KBM-7 (cell line): ENCODE results near the gene ASB10.
A peak's percentile ranks its signal among the peaks of the same experiment; 100 is the strongest.

Experiments used
- DNase-seq: peaks from one replicate; pipeline ENCODE4 v3.0.0-alpha.2; 2015
- in situ Hi-C: fragments of 300-500 bp; cut with MboI; formaldehyde crosslinking; loops from 2 replicates; pipeline ENCODE4 v1.14.3; 2020; ENCODE audit warnings: low sequenced_read_pairs, low pct_unique_long_range_greater_than_20kb, mixed read lengths

Gene ASB10, protein sequence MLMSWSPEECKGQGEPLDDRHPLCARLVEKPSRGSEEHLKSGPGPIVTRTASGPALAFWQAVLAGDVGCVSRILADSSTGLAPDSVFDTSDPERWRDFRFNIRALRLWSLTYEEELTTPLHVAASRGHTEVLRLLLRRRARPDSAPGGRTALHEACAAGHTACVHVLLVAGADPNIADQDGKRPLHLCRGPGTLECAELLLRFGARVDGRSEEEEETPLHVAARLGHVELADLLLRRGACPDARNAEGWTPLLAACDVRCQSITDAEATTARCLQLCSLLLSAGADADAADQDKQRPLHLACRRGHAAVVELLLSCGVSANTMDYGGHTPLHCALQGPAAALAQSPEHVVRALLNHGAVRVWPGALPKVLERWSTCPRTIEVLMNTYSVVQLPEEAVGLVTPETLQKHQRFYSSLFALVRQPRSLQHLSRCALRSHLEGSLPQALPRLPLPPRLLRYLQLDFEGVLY

DNA sequence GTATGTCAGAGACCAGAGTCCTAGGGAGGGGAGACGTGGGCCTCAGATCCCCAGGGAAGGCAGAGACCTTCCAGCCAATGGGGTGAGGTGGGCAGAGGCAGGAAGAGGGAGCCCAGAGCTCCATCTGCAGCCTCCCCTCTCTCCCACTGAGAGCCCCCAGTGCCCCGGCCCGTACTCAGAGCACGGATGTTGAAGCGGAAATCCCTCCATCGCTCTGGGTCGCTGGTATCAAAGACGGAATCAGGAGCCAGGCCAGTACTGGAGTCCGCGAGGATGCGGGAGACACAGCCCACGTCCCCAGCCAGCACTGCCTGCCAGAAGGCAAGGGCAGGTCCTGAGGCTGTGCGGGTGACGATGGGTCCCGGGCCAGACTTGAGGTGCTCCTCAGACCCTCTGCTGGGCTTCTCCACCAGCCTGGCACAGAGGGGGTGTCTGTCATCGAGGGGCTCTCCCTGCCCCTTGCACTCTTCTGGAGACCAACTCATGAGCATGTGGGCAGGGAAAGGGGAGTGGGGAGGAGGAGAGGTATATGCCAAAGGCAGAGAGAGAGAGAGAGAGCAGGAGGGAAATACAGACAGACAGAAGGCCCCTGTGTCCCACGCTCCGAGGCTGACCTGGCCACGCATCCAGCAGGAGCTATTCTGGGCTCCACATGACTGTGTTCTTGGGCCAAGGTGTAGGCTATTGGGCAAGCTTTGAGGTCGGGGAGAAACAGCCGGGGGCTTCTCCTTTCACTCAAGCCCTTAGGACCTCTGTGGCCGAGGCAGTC lies at the start of gene ASB10:
Gene ASB10 (minus strand): TSS at position 611 of the 769 bp plus-strand sequence. CDS start 120 bp downstream, at position 491.
- DNase-seq: no peak
- in situ Hi-C loops: no loop called here

DNA sequence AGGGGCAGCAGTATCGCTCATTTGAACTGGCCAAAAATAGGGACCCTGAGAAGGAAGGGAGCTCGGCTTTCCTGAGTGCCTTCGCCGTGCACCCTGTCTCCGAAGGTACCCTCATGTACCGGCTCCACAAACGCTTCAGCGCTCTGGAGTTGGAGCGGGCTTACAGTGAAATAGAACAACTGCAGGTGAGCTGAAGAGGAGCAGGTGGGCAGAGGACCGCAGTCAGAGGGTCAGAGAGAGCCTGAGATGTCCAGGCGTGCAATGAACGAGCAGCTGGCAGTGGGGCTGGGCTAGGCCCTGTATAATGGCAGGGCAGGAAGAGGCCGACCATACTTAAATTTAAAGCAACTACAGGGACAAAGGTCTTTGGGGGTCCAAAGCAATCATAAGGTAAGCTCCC lies 49.4 kb upstream of the ASB10 start:
- in situ Hi-C loops: no loop called here
- DNase-seq: no peak

DNA sequence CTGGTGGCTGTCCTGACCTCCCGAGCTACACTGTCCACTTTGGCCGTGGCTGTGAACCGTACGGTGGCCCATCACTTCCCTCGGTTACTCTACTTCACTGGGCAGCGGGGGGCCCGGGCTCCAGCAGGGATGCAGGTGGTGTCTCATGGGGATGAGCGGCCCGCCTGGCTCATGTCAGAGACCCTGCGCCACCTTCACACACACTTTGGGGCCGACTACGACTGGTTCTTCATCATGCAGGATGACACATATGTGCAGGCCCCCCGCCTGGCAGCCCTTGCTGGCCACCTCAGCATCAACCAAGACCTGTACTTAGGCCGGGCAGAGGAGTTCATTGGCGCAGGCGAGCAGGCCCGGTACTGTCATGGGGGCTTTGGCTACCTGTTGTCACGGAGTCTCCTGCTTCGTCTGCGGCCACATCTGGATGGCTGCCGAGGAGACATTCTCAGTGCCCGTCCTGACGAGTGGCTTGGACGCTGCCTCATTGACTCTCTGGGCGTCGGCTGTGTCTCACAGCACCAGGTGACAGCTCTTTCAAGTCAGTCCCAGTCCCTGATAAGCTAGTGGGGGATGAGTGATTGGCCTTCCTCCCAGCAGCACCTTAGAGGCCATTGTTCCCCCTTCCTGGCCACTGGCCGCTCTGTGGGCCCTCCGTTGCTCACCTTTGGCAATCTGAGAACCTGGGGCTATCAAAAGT lies 48.2 kb upstream of the ASB10 start:
- DNase-seq: no peak
- in situ Hi-C loops: no loop called here

DNA sequence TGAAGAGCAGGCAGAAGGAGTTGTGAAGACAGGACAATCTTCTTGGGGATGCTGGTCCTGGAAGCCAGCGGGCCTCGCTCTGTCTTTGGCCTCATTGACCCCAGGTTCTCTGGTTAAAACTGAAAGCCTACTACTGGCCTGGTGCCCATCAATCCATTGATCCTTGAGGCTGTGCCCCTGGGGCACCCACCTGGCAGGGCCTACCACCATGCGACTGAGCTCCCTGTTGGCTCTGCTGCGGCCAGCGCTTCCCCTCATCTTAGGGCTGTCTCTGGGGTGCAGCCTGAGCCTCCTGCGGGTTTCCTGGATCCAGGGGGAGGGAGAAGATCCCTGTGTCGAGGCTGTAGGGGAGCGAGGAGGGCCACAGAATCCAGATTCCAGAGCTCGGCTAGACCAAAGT lies 46.8 kb upstream of the ASB10 start:
- no peak for DNase-seq
- in situ Hi-C loops: no loop called here

DNA sequence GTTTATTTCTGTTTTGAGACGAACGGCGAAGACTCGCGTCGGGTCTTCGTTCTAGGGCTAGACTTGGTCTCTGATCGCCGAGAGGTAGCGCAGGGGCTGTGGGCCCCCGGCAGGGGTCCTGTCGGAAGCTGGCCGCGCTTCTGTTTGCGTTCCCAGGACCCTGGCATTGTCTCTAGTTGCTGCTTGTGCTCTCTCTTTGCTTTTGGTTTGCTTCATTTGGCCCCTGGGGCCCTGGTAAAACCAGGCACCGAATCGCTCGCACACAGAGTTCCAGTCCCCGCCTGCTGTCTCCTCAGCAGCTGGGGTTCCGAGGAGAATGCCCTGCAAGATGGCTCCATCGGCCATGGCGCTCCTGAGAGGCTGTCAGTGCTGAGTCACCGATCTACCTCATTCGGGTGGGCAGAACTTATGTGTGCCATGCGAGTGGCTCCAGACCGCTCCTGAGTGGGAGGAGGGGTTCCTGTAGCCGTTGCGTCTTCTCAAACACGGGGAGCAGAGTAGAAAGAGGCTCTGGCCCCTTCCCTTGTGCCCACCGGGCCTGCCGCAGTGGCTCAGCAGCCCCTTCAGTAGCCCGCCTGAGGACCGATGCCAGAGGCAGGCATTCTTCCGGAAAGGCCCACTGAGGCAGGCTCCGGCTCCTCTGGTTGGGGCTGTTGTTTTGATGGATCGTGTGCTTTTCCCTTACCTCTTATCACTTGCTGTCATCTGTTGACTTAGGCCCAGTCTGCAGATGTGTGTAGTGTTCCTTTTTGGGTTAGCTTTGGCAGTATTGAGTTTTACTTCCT lies 46.1 kb upstream of the ASB10 start:
- peak; percentile 65 for DNase-seq
- in situ Hi-C loops: no loop called here

DNA sequence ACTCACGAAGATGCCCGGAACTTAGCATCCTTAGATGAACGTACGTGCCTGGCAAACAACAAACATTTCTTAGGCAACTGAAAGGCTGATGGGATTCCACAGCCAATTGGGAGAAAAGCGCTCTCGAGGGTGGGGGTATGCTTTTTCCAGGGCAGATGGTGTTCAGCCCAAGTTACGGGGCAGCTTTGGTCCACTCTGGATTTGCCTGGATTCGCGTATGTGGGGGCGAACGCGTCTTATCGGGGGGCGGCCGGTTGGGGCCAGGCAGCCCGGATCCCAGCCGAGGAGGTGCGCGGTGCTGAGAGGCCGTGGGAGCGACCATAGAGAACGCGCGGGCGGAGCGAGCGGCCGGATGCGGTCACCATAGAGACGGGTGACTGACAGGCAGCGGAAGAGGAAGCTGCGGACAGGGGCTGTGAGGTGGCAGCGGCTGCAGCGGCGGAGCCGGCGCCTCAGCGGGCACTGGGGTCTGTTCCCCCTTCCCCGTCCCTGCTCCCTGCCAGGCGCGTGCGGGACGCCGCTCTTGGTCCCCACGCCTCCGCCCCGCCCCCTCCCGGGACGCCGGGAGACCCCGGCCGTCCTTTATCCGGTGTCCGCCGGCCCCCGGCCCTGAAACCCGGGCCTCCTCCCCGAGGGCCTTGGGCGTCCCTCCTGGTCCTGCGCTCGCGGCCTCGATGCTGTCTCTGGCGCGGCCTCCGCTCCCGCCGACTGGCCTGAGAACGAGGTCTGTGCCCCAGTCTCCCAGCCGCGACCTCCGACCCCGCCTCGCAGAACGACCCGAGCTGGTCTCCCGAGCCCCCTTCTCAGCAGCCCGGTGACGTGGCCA lies 45.3 kb upstream of the ASB10 start, which contains the start of gene CHPF2:
Gene CHPF2 (plus strand): TSS at position 393 of the 826 bp plus-strand sequence. CDS start 1,529 bp downstream, outside the sequence.
- peak; percentile 92 for DNase-seq
- in situ Hi-C loops: no loop called here

DNA sequence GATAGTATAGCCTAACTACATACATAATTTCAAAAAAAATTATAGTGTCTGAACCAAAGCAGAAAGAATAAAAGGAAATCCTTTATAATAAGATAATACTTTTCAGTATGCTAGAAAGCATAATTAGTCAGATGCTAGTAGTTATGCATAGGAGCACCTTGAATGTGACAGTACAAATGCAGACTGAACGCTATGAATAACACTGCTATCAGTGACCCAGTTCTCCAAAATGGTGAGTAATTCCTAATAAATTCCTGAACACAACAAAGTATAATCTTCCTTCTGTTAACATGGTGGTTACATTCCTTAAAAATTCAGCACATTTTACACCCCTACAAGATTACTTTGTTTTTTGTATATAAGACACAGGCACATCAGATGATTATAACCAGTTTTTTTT lies 44.0 kb upstream of the ASB10 start:
- in situ Hi-C loops: no loop called here
- no peak for DNase-seq

DNA sequence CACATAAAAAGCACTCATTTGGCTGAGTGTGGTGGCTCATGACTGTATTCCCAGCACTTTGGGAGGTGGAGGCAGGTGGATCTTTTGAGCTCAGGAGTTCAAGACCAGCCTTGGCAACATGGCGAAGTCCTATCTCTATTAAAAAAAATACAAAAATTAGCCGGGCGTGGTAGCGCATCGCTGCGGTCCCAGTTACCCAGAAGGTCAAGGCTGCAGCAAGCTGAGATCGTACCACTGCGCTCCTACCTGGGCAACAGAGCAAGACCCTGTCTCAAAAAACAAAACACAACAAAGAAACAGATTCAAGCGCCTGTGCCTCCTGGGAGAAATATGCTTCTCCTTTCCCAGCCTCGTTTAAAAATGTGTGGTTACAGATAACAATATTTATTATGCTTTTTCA lies 42.2 kb upstream of the ASB10 start:
- in situ Hi-C loops: no loop called here
- no peak for DNase-seq

DNA sequence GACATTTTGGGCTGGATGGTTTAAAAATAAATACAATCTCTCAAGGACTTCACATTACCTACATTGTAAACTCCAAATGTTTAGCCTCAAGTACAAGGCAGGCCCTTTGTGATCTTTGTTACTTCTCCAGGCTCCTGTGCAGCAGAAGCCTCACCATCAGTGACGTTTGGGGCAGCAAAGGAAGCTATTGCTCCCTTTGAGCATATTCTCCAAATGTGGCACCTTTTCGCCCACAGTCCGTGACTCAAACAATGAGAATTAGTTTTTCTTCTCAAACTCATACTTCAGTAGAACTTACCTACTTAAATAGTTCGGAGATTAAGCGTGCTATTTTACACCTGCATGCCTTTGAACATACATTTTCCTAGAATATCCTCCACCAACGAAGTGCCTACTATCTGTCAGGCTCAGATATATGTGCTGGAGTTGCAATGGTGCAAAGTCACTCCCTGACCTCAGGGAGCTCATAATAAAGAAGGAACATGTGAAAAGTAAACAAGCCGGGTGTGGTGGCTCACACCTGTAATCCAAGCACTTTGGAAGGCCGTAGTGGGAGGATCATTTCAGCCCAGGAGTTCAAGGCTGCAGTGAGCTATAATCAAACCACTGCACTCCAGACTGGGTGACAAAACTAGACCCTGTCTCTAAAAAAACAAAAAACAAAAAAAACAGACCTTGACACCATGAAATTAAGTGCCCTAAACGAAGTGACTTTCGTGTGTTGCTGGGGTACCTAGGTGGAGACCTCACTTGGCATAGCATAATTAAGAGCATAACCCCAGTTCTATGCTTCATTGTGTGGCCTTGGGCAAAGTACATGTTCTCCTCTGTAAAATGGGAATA lies 41.2 kb upstream of the ASB10 start:
- no peak for DNase-seq
- in situ Hi-C loops: no loop called here

DNA sequence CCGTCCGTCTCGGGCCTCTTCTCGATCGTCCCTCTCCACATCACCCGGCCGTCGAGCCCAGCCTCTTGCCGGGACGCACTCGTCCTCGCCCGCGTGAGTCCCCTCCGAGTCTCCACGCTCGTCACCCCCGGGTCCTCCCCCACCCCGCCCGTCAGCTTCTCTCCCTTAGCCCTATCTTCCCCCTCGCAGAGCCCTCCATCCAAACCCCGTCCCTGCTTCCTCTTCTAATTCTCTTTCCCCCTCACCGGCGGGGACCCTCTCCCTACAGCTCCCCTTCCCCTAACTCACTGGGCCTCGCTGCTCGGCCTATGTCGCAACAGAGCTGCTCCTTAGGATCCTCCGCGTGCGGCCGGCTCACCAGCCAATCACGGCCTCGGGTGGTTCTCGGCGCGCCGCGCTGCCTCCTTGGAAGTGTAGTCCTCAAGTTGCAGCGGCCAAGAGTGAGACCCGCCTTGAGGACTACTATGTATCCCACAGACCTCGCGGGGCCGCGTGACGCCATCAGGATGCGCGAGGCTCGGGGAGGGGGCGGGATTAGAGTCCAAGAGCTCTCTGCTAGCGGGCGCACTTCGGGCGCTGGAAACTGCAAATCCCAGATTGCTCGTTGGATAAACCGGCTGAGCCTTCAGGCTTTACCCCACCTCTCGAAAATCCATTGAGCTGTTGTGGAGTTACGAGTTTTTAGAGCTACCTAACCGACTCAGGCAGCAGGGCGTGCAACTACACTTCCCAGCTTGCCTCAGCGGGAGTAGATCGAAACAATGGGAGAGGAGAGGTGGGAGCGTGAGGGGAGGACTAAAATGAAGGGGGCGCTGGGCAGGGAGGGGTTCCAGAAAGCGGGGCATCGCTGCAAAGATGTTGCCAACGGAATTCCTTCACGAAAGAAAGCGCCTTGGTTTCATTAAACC lies 40.1 kb upstream of the ASB10 start, which contains the start of gene ABCF2:
Gene ABCF2 (minus strand): TSS at position 331 of the 908 bp plus-strand sequence. CDS start 747 bp downstream, outside the sequence.
- in situ Hi-C loops: no loop called here
- peak; percentile 98 for DNase-seq

DNA sequence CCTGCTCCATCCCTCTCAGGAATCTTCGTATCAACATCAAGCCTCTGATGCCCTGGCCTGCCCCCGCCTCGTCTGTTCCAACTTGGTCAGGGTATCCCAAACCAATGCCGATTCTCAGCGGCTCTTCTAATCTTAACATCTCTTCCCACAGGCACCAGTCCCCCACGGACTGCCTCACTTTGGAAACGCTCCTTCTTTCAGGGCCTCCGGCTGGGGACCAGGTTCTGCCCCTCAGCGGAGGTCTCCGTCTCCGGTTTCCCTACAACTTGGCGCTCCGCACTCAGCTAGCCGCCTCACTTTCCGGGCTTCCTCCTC lies 39.5 kb upstream of the ASB10 start:
- in situ Hi-C loops: no loop called here
- no peak for DNase-seq

DNA sequence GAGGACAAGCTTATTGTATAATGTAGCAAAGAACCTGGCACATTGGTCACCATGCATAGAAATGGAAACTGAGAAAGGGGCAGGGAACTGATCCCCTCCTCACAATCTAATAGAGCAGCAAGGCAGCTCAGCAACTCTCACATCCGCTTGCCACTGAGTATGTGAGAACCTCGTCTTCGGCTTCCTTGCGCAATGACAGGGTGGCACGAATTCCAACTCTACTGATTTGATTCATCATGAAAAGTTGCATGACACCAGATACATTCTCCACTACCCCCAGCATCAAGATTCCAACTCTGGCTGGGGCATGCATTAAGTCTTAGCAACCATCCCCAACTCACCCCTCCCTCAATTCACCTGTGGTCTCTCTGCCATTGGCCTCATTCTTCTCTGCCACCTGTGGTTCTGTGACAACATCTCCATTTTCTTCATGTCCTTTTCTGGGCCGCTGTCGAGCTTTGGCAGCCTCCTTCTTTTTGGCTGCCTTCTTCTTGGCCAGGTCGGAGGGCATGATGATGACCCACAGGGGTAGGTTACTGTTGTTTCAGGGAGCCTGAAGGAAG lies 39.0 kb upstream of the ASB10 start:
- in situ Hi-C loops: no loop called here
- DNase-seq: no peak

DNA sequence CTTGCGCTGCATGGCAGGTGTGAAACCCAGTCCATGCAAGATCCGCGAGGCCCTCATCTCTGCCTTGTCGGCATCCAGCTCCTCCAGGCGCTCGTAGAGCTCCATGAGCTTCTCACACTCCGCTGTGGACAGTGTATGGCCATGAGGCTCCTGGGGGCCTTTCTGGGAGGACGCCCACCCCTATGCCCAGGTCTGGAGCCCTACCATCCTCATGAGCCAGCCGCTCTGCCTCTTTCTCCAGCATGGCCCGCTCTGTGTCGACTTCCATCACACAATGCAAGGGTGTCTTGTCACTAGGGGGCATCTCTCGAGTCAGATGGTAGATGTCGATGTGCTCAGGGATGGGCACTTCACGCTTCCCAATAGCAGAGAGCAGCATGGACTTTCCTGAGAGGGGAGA lies 36.7 kb upstream of the ASB10 start:
- no peak for DNase-seq
- in situ Hi-C loops: no loop called here

DNA sequence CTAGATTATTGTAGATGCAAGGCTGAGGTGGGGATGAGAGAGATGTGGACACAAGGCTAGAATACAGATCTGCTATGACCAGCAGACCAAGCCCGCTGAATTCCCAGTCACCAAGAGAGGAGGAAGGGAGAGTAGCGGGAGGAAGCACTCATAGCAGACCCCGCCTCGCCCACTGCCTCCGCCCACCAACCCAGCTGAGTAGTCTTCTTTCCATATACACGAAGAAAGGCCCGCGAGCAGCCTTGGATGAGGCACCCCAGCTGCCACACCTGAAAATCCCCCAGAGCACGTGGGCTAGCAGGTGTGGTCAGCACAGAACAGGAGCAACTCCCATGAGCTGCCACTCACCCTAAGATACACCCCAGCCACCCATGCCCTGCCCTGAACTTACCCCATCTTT lies 31.1 kb upstream of the ASB10 start:
- DNase-seq: no peak
- in situ Hi-C loops: no loop called here

DNA sequence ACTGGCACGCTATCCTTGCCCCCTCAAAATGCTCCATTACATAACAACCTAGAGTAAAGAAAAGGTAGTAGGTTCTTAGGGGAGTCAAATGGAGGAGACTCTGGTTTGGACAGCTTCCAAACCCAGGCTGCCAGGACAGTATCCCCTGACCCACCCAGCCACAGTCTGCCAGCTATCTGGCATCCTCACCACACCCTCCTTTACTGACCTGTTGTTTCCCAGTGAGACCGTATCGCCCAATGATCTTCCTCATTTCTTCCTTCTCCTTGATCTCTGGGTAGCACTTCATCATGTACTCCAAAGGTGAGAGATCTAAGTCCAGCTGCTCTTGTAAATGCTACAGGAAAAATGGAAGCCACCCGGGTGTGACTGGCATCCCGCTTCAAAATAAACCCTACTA lies 28.3 kb upstream of the ASB10 start:
- in situ Hi-C loops: no loop called here
- no peak for DNase-seq

DNA sequence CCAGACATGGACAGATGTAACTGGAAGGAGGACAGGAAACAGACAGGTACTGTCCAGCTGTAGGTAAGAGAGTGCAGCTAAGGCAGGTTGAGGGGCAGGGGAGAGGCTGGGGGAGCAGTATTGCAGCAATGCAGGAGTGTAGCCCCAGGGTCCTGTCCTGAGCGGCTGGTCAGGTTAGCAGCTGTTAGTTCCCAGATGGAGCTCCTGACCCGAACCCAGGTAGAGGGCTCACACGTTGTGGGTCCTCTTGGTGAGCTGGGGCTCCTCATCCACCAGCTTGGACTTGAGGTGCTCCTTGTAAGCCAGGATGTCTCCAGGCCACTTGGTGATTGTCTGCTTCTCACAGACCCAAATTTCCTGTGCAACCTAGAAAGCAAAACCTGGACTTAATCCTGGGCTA lies 26.8 kb upstream of the ASB10 start:
- in situ Hi-C loops: no loop called here
- no peak for DNase-seq
